ENCODE data around the gene CELSR1. TPM values are rescaled to one million over a fixed set of nuclear protein-coding genes. Genes with fewer than 3 reads are reported as not detected.
A peak's percentile ranks its signal among the peaks of the same experiment; 100 is the strongest.

CELSR1 gene
- total RNA-seq, 1 experiment from 2014 or later, result 14.2 TPM

GRCh38 chr22:46545086-46545792 is 7.8 kb upstream of the CELSR1 start:
- peak overlapping the region; percentile 55 for H3K27ac ChIP-seq (ENCODE audit: low read length)
- ChIA-PET POLR2A (ENCODE audit: unreplicated experiment) (no interaction called here), CTCF (interaction anchor here (0.6 kb wide), 1 partner anchor 177 kb away, joined by 3 read pairs; no protein-coding TSS in a partner anchor)
- H3K9ac ChIP-seq (ENCODE audit: low read length), result no peak overlapping the region; the same call in 1 of the 2 replicates
- DNase-seq (peak; percentile 58), ATAC-seq (peak; percentile 34)
- peaks cover 31% of the 10 kb centered on the region for H3K4me1 ChIP-seq (ENCODE audit: insufficient read depth, low read length)
- no peak for TF ChIP-seq CTCF (conservative IDR thresholded peaks at IDR 0.05; ENCODE audit: low read depth, low read length)
- H3K27me3 ChIP-seq (ENCODE audit: low read length), result no peaks in the 10 kb centered on the region
- no peaks in the 10 kb centered on the region for H3K79me2 ChIP-seq (ENCODE audit: low read length)
- no peak overlapping the region for H2AFZ ChIP-seq (ENCODE audit: low read length)
- no peaks in the 10 kb centered on the region for H3F3A ChIP-seq (ENCODE audit: low read length, unreplicated experiment)
- H3K9me2 ChIP-seq (replicated peaks; ENCODE audit: low read length), result no peaks in the 10 kb centered on the region
- no peaks in the 10 kb centered on the region for H3K36me3 ChIP-seq (ENCODE audit: low read depth, low read length)
- no peak overlapping the region for H3K4me2 ChIP-seq (ENCODE audit: low read length)
- intact Hi-C loops (cut with micrococcal nuclease), result no loop called here
- BruUV-seq (replicated peaks), result no TSS peak
- H4K20me1 ChIP-seq (ENCODE audit: low read length), result no peaks in the 10 kb centered on the region
- no peak overlapping the region for H3K4me3 ChIP-seq (ENCODE audit: low read length)
- no peaks in the 10 kb centered on the region for H3K9me3 ChIP-seq (ENCODE audit: low read length)

GRCh38 chr22:46542011-46542985 is 4.9 kb upstream of the CELSR1 start:
- CTCF ChIA-PET, result interaction anchor here (0.7 to 1.6 kb wide), 3 partner anchors 21 to 187 kb away, joined by 3 to 7 read pairs (median 5); no protein-coding TSS in a partner anchor
- BruUV-seq (replicated peaks), result no TSS peak
- Histone ChIP-seq H3K9me3 (ENCODE audit: low read length) (no peaks in the 10 kb centered on the region), H4K20me1 (ENCODE audit: low read length) (no peaks in the 10 kb centered on the region), H2AFZ (ENCODE audit: low read length) (peak overlapping the region; percentile 64; the same call in 1 of the 2 replicates), H3K36me3 (ENCODE audit: low read depth, low read length) (no peaks in the 10 kb centered on the region), H3F3A (ENCODE audit: low read length, unreplicated experiment) (no peaks in the 10 kb centered on the region), H3K4me1 (ENCODE audit: insufficient read depth, low read length) (peaks cover 31% of the 10 kb centered on the region), H3K4me2 (ENCODE audit: low read length) (0 out of 2 replicates have a peak overlapping the region, but pooled peaks have one; percentile 31), H3K27me3 (ENCODE audit: low read length) (no peaks in the 10 kb centered on the region), H3K27ac (ENCODE audit: low read length) (no peak overlapping the region), H3K4me3 (ENCODE audit: low read length) (no peak overlapping the region), H3K9ac (ENCODE audit: low read length) (no peak overlapping the region), H3K9me2 (replicated peaks; ENCODE audit: low read length) (no peaks in the 10 kb centered on the region), H3K79me2 (ENCODE audit: low read length) (no peaks in the 10 kb centered on the region)
- intact Hi-C loops (cut with micrococcal nuclease), result loop anchor here (1.0 kb wide), 1 partner anchor 175 kb away; no protein-coding TSS in a partner anchor
- ATAC-seq (peak; percentile 74), DNase-seq (peak; percentile 70)
- POLR2A ChIA-PET (ENCODE audit: unreplicated experiment), result no interaction called here
- TF ChIP-seq EZH2 (IDR thresholded peaks at IDR 0.05; ENCODE audit: low read length, unreplicated experiment) (no peak), CTCF (conservative IDR thresholded peaks at IDR 0.05; ENCODE audit: low read depth, low read length) (peak; percentile 85)

Measured in PC-3 (cell line).